H1 (cell line): ENCODE data around the gene ELFN2. TPM values are rescaled to one million over a fixed set of nuclear protein-coding genes. Genes with fewer than 3 reads are reported as not detected.

ENCODE experiments used
- HDAC2 ChIP-seq, 2 experiments: fragments of 300-600 bp in 1 of 2; sonication (generic) in 1 of 2; IDR thresholded peaks; 2 replicates each; pipeline ENCODE4 v1.6.1; 2011 to 2012; ENCODE audit warnings: low read depth in 2 of 2, low read length in 2 of 2, mild to moderate bottlenecking in 2 of 2, moderate library complexity in 2 of 2, borderline replicate concordance in 1 of 2, inconsistent platforms in 1 of 2
- polyA plus RNA-seq, 7 experiments: library from polyadenylated mRNA; depleted of rRNA in 3 of 7; stranded (reverse) in 5 of 7; unstranded in 2 of 7; fragments of >200 nt in 5 of 7; fragments of 200-250 nt in 2 of 7; gene quantifications; 1 replicate in 5 of 7; 2 replicates in 1 of 7; 4 replicates in 1 of 7; pipeline versions ENCODE4 v1.2.1 to v1.2.3, GENCODE V29; 2011 to 2013; ENCODE audit warnings: missing spikeins in 2 of 7, mixed read lengths in 2 of 7
- total RNA-seq: library from RNA; stranded (reverse); fragmentation: NEBNext Ultra II Directional; extraction: Animal tissue kit (Norgen Biotek cat#: 25700); gene quantifications from 2 replicates; pipeline ENCODE4 v1.2.1, GENCODE V29; 2021

ELFN2 gene
- total and polyA plus RNA-seq, 2 of the 8 experiments (the other 6 are each of a cell fraction or from before 2014, with no cell fraction given), result 0.63 to 0.88 TPM

DNA sequence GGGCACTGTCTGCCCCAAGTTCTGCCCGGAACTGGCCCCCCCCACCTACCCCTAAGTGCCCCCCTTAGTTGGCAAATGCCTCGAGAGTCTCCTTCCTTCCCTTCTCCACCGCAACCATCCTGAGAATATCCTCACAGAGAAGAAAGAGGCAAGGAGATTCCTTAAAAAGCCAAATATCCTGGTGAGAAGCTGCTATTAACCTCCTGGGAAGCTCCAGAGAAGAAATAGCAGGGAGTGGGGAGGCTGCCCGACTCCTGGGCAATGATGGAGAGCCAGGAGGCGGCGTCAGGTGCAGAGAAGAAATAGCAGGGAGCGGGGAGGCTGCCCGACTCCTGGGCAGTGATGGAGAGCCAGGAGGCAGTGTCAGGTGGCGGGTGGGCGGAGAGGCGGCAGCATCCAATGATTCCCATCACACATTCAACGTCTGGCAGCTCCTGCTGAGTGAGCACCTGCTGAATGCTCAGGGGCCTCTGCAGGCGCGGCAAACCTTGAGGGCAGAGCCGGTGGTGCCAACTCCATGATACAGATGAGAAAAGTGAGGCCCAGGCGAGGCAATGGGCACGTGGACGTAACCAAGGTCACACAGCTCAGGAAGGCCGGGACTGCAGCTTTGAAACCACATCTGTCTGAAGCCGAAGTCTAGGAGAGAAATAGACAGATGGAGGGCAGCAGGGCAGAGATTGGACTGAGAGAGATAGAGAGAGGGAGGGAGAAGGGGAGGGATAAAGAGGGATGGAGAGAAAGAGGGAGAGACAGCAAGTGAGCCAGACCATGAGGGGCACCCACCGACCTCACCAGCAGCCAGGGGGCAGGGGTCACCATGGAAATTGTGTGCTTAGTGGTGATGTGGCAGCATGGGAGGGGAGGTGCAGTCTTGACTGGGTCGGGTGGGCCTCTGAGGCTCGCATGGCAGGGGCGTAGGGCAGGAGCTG lies 86.7 kb downstream of the ELFN2 start (continued):
- TF ChIP-seq HDAC2 (IDR thresholded peaks at IDR 0.05; ENCODE audit: borderline replicate concordance in 1 of 2, low read depth in 2 of 2, low read length in 2 of 2), result 0 out of 4 replicates have a peak, but pooled peaks of 1 of the 2 experiments have one; percentile 25
